ENCODE results near the gene PDK2.
"Not testable (repeated sequence)": the region's sequence is repeated elsewhere in the genome, so short reads cannot be mapped to it uniquely, and the experiment has no call there.

PDK2 gene

DNA sequence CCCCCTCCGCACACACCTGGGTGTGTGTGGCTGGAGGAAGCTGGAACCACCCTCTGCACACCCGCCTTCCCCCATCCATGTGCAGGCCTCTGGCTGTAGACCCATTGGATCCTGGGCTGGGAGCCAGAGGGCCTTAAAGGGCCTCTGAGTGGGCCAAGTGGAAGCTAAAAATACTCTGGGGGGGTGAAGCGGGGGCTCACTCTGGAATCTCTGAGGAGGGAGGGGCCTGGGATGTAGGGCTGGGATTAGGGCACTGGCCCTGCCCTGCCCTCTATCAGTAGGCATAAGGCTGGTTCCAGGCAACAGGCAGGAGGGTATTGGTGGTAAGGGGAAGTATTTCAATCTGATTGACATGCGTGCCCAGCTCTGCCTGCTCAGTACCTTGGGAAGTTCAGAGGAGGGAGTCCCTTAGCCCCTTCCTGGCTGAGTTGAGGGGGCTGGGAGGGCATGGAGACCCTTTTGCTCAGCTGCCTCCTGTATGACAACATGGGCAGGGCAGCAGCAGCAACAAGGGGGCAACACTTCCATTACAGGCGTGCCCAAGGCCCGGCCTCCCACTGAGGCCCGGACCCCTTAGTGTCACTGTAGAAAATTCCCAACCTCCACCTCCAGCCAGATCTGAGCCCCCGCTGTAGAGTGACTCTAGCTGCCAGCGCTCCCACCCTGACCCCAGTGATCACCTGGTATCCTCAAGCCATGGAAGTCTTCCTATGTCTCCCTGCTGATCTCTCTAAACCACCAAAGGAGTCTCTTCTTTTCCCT is 34.0 kb upstream of the PDK2 start:
- H3K36me3 ChIP-seq (ENCODE audit: low read depth) = peaks cover 90% of the 10 kb centered on the region
- no peaks in the 10 kb centered on the region for H3K27me3 ChIP-seq (ENCODE audit: insufficient read depth, poor library complexity, severe bottlenecking)
- ATAC-seq (ENCODE audit: low read depth) = peak; percentile 30
- peaks cover 58% of the 10 kb centered on the region for H3K4me1 ChIP-seq (ENCODE audit: insufficient read depth, poor library complexity, severe bottlenecking)
- no peaks in the 10 kb centered on the region for H3K9me3 ChIP-seq (ENCODE audit: severe bottlenecking)
- TF ChIP-seq, protein P1, sequence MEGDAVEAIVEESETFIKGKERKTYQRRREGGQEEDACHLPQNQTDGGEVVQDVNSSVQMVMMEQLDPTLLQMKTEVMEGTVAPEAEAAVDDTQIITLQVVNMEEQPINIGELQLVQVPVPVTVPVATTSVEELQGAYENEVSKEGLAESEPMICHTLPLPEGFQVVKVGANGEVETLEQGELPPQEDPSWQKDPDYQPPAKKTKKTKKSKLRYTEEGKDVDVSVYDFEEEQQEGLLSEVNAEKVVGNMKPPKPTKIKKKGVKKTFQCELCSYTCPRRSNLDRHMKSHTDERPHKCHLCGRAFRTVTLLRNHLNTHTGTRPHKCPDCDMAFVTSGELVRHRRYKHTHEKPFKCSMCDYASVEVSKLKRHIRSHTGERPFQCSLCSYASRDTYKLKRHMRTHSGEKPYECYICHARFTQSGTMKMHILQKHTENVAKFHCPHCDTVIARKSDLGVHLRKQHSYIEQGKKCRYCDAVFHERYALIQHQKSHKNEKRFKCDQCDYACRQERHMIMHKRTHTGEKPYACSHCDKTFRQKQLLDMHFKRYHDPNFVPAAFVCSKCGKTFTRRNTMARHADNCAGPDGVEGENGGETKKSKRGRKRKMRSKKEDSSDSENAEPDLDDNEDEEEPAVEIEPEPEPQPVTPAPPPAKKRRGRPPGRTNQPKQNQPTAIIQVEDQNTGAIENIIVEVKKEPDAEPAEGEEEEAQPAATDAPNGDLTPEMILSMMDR (IDR thresholded peaks at IDR 0.05; ENCODE audit: poor library complexity, severe bottlenecking) = no peak
- peak overlapping the region; percentile 5 for H3K4me3 ChIP-seq (ENCODE audit: severe bottlenecking)
- H3K27ac ChIP-seq (ENCODE audit: poor library complexity, severe bottlenecking) = peak overlapping the region; percentile 100
- peak; percentile 96 for DNase-seq (ENCODE audit: low spot score)

DNA sequence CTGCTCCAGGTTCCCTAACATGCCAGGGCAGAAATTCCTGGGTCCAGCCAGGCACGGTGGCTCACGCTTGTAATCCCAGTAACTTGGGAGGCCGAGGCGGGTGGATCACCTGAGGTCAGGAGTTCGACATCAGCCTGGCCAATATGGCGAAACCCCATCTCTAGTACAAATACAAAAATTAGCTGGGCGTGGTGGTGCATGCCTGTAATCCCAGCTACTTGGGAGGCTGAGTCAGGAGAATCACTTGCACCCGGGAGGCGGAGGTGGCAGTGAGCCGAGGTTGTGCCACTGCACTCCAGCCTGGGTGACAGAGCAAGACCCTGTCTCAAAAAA is 33.5 kb upstream of the PDK2 start:
- H3K9me3 ChIP-seq (ENCODE audit: severe bottlenecking); H3K27me3 ChIP-seq (ENCODE audit: insufficient read depth, poor library complexity, severe bottlenecking); DNase-seq (ENCODE audit: low spot score); ATAC-seq (ENCODE audit: low read depth): not testable (repeated sequence)
- Histone ChIP-seq H3K27ac (ENCODE audit: poor library complexity, severe bottlenecking) (peak overlapping the region; percentile 100), H3K4me1 (ENCODE audit: insufficient read depth, poor library complexity, severe bottlenecking) (peaks cover 58% of the 10 kb centered on the region), H3K4me3 (ENCODE audit: severe bottlenecking) (peak overlapping the region; percentile 5), H3K36me3 (ENCODE audit: low read depth) (peaks cover 90% of the 10 kb centered on the region)

DNA sequence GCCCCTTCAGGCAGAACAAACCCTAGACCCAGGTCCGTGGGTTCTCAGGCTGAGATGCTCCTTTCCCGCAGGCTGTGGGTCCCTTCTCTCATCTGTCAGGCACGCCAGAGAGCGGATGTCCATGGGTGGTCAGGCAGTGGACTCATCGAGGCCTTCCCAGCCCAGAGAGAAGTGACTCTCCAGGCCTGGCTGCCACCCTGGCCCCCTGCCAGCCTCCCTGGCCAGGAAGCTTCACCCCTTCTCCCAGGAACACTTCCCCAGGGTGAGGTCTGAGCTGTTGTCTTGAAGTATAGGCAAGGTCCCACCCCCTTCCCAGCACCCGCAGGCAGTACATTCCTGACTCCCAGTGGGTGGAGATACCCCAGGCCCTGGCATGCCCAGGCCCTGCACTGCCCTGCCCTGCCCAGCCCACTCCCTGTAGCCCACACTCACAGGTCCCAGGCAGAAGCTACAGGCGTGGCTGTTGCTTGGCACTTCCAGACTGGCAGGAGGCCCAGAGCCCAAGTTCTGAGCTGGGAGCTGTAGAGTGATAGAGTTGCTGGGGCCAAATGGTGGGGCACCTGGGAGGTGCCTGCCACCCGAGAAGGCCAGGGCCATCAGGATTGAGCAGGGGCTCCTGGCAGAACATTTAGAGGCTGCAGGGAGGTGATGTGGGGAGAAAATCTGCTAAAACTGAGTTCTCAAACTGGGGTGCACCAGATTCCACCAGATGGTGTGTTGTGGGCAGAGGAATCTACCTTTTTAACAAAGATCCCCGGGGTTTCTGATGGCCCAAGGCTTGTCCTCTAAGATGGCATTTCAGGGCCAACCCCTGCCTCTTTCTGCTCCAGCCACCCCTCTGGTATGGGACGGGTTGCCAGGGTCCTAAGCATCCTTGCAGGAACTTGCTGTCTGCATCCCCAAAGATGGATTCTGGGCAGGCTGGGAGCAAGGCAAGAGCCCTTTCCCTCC is 32.6 kb upstream of the PDK2 start:
- peak; percentile 100 for DNase-seq (ENCODE audit: low spot score)
- Histone ChIP-seq H3K9me3 (ENCODE audit: severe bottlenecking) (no peaks in the 10 kb centered on the region), H3K4me1 (ENCODE audit: insufficient read depth, poor library complexity, severe bottlenecking) (peaks cover 58% of the 10 kb centered on the region), H3K27me3 (ENCODE audit: insufficient read depth, poor library complexity, severe bottlenecking) (no peaks in the 10 kb centered on the region), H3K27ac (ENCODE audit: poor library complexity, severe bottlenecking) (peak overlapping the region; percentile 100), H3K36me3 (ENCODE audit: low read depth) (peaks cover 90% of the 10 kb centered on the region), H3K4me3 (ENCODE audit: severe bottlenecking) (peak overlapping the region; percentile 2)
- TF ChIP-seq, protein P1 (IDR thresholded peaks at IDR 0.05; ENCODE audit: poor library complexity, severe bottlenecking) = no peak
- ATAC-seq (ENCODE audit: low read depth) = peak; percentile 65

DNA sequence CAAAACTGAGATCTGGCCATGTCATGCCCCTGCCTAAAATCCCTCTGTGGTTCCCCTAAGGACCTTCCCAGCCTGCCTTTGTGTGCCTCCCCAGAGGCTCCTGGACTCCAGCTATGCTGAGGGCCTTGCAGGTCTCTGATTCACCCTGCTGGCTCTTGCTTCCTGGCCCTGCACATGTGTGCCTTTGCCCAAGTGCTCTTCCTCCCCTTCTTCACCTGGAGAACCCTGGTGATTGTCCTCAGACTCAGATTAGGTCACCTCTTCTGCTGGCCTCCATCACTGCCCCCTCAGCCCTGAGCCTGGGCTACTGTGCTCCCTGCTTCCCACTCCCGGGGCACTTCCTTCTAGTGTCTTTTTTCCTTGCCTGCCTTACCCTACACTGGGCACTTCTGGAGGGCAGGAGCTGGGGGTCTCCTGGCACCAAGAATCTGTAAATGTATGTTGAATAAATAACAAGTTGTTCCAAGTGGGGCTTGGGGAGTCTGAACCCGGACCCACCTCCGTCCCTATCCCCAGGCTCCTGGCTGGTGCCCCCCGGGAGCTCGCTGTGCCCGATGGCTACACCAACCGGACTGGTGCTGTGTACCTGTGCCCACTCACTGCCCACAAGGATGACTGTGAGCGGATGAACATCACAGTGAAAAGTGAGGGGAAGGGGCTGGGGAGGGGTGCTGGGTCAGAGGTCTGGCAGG is 31.4 kb upstream of the PDK2 start:
- ATAC-seq (ENCODE audit: low read depth) (no peak), DNase-seq (ENCODE audit: low spot score) (peak; percentile 72)
- Histone ChIP-seq H3K9me3 (ENCODE audit: severe bottlenecking) (no peaks in the 10 kb centered on the region), H3K4me1 (ENCODE audit: insufficient read depth, poor library complexity, severe bottlenecking) (peaks cover 58% of the 10 kb centered on the region), H3K36me3 (ENCODE audit: low read depth) (peaks cover 90% of the 10 kb centered on the region), H3K4me3 (ENCODE audit: severe bottlenecking) (no peak overlapping the region), H3K27me3 (ENCODE audit: insufficient read depth, poor library complexity, severe bottlenecking) (no peaks in the 10 kb centered on the region), H3K27ac (ENCODE audit: poor library complexity, severe bottlenecking) (peak overlapping the region; percentile 100)
- TF ChIP-seq, protein P1 (IDR thresholded peaks at IDR 0.05; ENCODE audit: poor library complexity, severe bottlenecking) = no peak

All from RWPE2 (cell line).